K562 (cell line): ENCODE measurements around the gene ZNF574. TPM values are rescaled to one million over a fixed set of nuclear protein-coding genes. Genes with fewer than 3 reads are reported as not detected.
"Not testable (repeated sequence)": the region's sequence is repeated elsewhere in the genome, so short reads cannot be mapped to it uniquely, and the experiment has no call there.

ENCODE experiments used
- ATAC-seq: fragments of 200-7000 bp; cut with Tn5 transposase; 3 replicates; pipeline ENCODE4 v1.9.1; 2020; ENCODE audit warnings: moderate library complexity
- BruUV-seq: library from RNA; stranded (reverse); fragments of 400-500 nt; replicated peaks from 2 replicates; lab custom pipeline; 2021; lab: Mats Ljungman, UMichigan
- CTCF ChIA-PET: fragments of 300-600 bp; formaldehyde crosslinking; extraction: SDS; loops from one replicate; lab custom pipeline; 2021; ENCODE audit warnings: low intra/inter-chr PET ratio; lab: Yijun Ruan, JAX
- POLR2A ChIA-PET: fragments of 300-600, 350-650 bp; sonication (Branson Sonifier 250); formaldehyde crosslinking; extraction: SDS; loops from one replicate; lab custom pipeline; 2021; ENCODE audit warnings: antibody characterized with exemption, inconsistent platforms; lab: Yijun Ruan, JAX
- DNase-seq, 4 experiments: peaks; one replicate each; pipeline versions ENCODE4 v3.0.0 to v3.0.0-alpha.2; 2011 to 2018; ENCODE audit warnings: low spot score in 3 of 4, mixed read lengths in 3 of 4; ENCODE audit errors: extremely low read depth in 1 of 4
- FAIRE-seq: peaks from 2 replicates; lab custom pipeline; 2011; peaks lifted over from hg19 to GRCh38; lab: Jason Lieb, UNC
- H2AFZ ChIP-seq: 2 replicates; pipeline ENCODE4 v1.6.0; 2011; ENCODE audit warnings: low read depth, low read length, control low read depth, inconsistent platforms
- H3K27ac ChIP-seq: fragments of 200-600 bp; 3 replicates; pipeline ENCODE4 v1.8.0; 2011; ENCODE audit warnings: low read depth, mild to moderate bottlenecking, control low read depth, inconsistent platforms, low read length, moderate library complexity, mixed read lengths; ENCODE audit errors: extremely low read depth
- H3K27me3 ChIP-seq, 2 experiments: fragments of 300-600 bp in 1 of 2; 2 replicates in 1 of 2; 3 replicates in 1 of 2; pipeline versions ENCODE4 v1.6.0 to v1.8.0; 2011; ENCODE audit warnings: inconsistent platforms in 2 of 2, low read length in 2 of 2, mild to moderate bottlenecking in 1 of 2, mixed read lengths in 1 of 2, moderate library complexity in 1 of 2; ENCODE audit not compliant: control insufficient read depth in 2 of 2, insufficient read depth in 2 of 2
- H3K36me3 ChIP-seq: fragments of 300-600 bp; 3 replicates; pipeline ENCODE4 v1.8.0; 2011; ENCODE audit warnings: mild to moderate bottlenecking, low read length, inconsistent platforms; ENCODE audit not compliant: control insufficient read depth, insufficient read depth
- H3K4me1 ChIP-seq, 2 experiments: fragments of 200-600 bp in 1 of 2; replicated peaks in 1 of 2; 2 replicates in 1 of 2; 3 replicates in 1 of 2; pipeline versions ENCODE4 v1.5.1 to v1.8.0; 2011; ENCODE audit warnings: inconsistent platforms in 2 of 2, low read length in 2 of 2, mild to moderate bottlenecking in 1 of 2, mixed read lengths in 1 of 2, moderate library complexity in 1 of 2; ENCODE audit not compliant: control insufficient read depth in 2 of 2, insufficient read depth in 2 of 2
- H3K4me2 ChIP-seq: 2 replicates; pipeline ENCODE4 v1.6.1; 2011; ENCODE audit warnings: low read length, control low read depth, inconsistent platforms, mixed read lengths; ENCODE audit not compliant: insufficient read depth
- H3K4me3 ChIP-seq: fragments of 200-600 bp; sonication (generic), shearing (Covaris generic); 2 replicates; pipeline ENCODE4 v1.5.1; 2016; ENCODE audit warnings: control low read depth, inconsistent platforms
- H3K79me2 ChIP-seq: fragments of 200-600 bp; 3 replicates; pipeline ENCODE4 v1.8.0; 2011; ENCODE audit warnings: low read length, inconsistent platforms; ENCODE audit not compliant: control insufficient read depth, insufficient read depth
- H3K9ac ChIP-seq, 2 experiments: 2 replicates each; pipeline versions ENCODE4 v1.6.0 to v1.6.1; 2011; ENCODE audit warnings: low read depth in 2 of 2, low read length in 2 of 2, control low read depth in 1 of 2, inconsistent platforms in 1 of 2, mild to moderate bottlenecking in 1 of 2, mixed read lengths in 1 of 2; ENCODE audit not compliant: insufficient read depth in 1 of 2
- H3K9me1 ChIP-seq: one replicate; pipeline ENCODE4 v1.6.0; 2011; ENCODE audit warnings: inconsistent platforms, mild to moderate bottlenecking, low read length, moderate library complexity; ENCODE audit not compliant: control insufficient read depth, insufficient read depth
- H3K9me3 ChIP-seq: replicated peaks from 2 replicates; pipeline ENCODE4 v1.5.1; 2011; ENCODE audit warnings: low read depth, low read length, inconsistent platforms; ENCODE audit not compliant: control insufficient read depth, insufficient read depth
- H4K20me1 ChIP-seq: replicated peaks from 2 replicates; pipeline ENCODE4 v1.6.1; 2011; ENCODE audit warnings: low read length, inconsistent platforms, mixed read lengths; ENCODE audit not compliant: control insufficient read depth, insufficient read depth
- ATF7 ChIP-seq: fragments of 450-650 bp; IDR thresholded peaks from 2 replicates; pipeline ENCODE4 v1.7.1; 2014; ENCODE audit warnings: mild to moderate bottlenecking, moderate library complexity
- CBX8 ChIP-seq: fragments of 200-600 bp; sonication (generic); IDR thresholded peaks from 2 replicates; pipeline ENCODE4 v1.6.1; 2012; ENCODE audit warnings: borderline replicate concordance, mixed run types, low read depth, mild to moderate bottlenecking, moderate library complexity, mixed read lengths, low read length, control low read depth, inconsistent platforms; ENCODE audit not compliant: poor library complexity, severe bottlenecking; ENCODE audit errors: extremely low read depth
- CC2D1A ChIP-seq: fragments of 450-650 bp; IDR thresholded peaks from 2 replicates; pipeline ENCODE4 v1.6.1; 2017; ENCODE audit warnings: mild to moderate bottlenecking
- ESRRA ChIP-seq: fragments of 450-650 bp; IDR thresholded peaks from 2 replicates; pipeline ENCODE4 v1.6.1; 2014; ENCODE audit warnings: low read depth, mild to moderate bottlenecking, moderate library complexity, borderline replicate concordance
- ETV5 ChIP-seq: sonication (generic); formaldehyde crosslinking; IDR thresholded peaks from 2 replicates; pipeline ENCODE4 v1.4.0; 2020; ENCODE audit warnings: low read depth, mild to moderate bottlenecking, missing genetic modification reagents
- HNRNPL ChIP-seq: fragments of 200-400 bp; formaldehyde crosslinking; IDR thresholded peaks from 2 replicates; pipeline ENCODE4 v1.6.1; 2017; ENCODE audit warnings: low read depth, mild to moderate bottlenecking, low read length
- L3MBTL2 ChIP-seq: fragments of 450-650 bp; IDR thresholded peaks from 2 replicates; pipeline ENCODE4 v1.6.1; 2016; ENCODE audit warnings: mild to moderate bottlenecking, moderate library complexity
- PHF21A ChIP-seq: fragments of 450-650 bp; IDR thresholded peaks from 2 replicates; pipeline ENCODE4 v1.6.1; 2017; ENCODE audit warnings: low read depth, borderline replicate concordance
- PRPF4 ChIP-seq: fragments of 200-400 bp; formaldehyde crosslinking; IDR thresholded peaks from one replicate; pipeline ENCODE4 v1.6.1; 2017; ENCODE audit warnings: low read length, low read depth, mild to moderate bottlenecking; ENCODE audit not compliant: insufficient read depth, poor library complexity, severe bottlenecking
- SMAD3 ChIP-seq: fragments of 450-650 bp; formaldehyde crosslinking; conservative IDR thresholded peaks from 2 replicates; pipeline ENCODE4 v1.4.0; 2020; ENCODE audit warnings: mild to moderate bottlenecking
- TBP ChIP-seq: optimal IDR thresholded peaks from 2 replicates; pipeline ENCODE3; 2011; ENCODE audit warnings: low read depth, low read length, improper control_type of control experiment
- WHSC1 ChIP-seq: IDR thresholded peaks from one replicate; pipeline ENCODE4 v1.6.1; 2012; ENCODE audit warnings: low read length, control low read depth, inconsistent platforms
- ZNF212 ChIP-seq: fragments of 450-650 bp; formaldehyde crosslinking; IDR thresholded peaks from 2 replicates; pipeline ENCODE4 v1.4.0; 2020; ENCODE audit warnings: mild to moderate bottlenecking
- WGBS: fragments of 100-300 bp; shearing (Covaris generic); methylation state at CpG from one replicate; pipeline ENCODE4 v1.1.6; 2016; ENCODE audit warnings: low coverage, mixed read lengths; ENCODE audit not compliant: insufficient coverage; ENCODE audit errors: missing lambda C conversion rate; 5-methylcytosine and 5-hydroxymethylcytosine counted together
- in situ Hi-C: fragments of 300-500 bp; cut with MboI; formaldehyde crosslinking; loops from 4 replicates; pipeline ENCODE4 v1.15.0; 2018; ENCODE audit warnings: inconsistent platforms, mixed read lengths
- intact Hi-C: fragments of 100-400 bp; cut with micrococcal nuclease; formaldehyde crosslinking; loops from 2 replicates; pipeline ENCODE4 v1.14.2; 2022
- polyA plus RNA-seq, 8 experiments: library from polyadenylated mRNA; depleted of rRNA in 4 of 8; stranded (reverse) in 5 of 8; unstranded in 3 of 8; fragments of >200 nt; fragmentation: Nextera tagmentation in 2 of 8; fragmentation: Illumina TruSeq in 1 of 8; extraction: Ambion mirVana in 2 of 8; extraction: Trizol in 1 of 8; gene quantifications; 2 replicates each; pipeline versions ENCODE4 v1.2.1 to v1.2.3, GENCODE V29; 2011 to 2014; ENCODE audit warnings: inconsistent platforms in 1 of 8, missing spikeins in 1 of 8
- total RNA-seq, 7 experiments: library from RNA; depleted of rRNA in 6 of 7; stranded (reverse); fragments of >200 nt in 6 of 7; fragmentation: Illumina TruSeq in 2 of 7; extraction: Trizol in 2 of 7; gene quantifications; 2 replicates each; pipeline versions ENCODE4 v1.2.1 to v1.2.3, GENCODE V29; 2011 to 2021; ENCODE audit warnings: low replicate concordance in 1 of 7
- TF ChIP-seq, protein P1 (sequence below): fragments of 250-450 bp; sonication (Bioruptor Pico); IDR thresholded peaks from 2 replicates; pipeline ENCODE4 v1.8.0; 2021; ENCODE audit warnings: borderline replicate concordance, mild to moderate bottlenecking, moderate library complexity; ENCODE audit not compliant: poor library complexity, severe bottlenecking

Gene ZNF574
- total and polyA plus RNA-seq, 9 of the 15 experiments (the other 6 are each of a cell fraction or from before 2014, with no cell fraction given) = 0.24 to 20.7 (median 8.4) TPM

DNA sequence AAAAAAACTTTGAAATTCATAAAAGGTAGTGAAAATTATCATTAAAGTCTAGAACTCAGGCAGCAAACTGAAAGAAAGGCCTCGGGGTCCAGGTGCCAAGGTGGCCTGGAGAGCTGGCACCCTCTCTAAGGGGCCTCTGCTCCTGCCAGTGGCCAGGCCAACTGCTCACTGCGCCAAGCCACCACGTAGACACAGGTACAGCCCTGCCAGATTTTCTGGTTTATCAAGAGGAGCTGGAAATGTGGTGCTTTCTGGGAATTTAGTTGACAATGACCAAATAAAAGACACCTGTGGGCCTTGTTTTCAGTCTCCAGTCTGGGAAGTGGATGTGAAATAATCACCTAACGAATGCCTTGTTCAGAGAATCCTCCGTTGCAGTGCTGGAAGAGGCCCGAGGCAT is 22.8 kb downstream of the ZNF574 start (continued):
- TF ChIP-seq, protein P1, sequence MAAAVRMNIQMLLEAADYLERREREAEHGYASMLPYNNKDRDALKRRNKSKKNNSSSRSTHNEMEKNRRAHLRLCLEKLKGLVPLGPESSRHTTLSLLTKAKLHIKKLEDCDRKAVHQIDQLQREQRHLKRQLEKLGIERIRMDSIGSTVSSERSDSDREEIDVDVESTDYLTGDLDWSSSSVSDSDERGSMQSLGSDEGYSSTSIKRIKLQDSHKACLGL (CRISPR knock-in tag) = no peak
- TF ChIP-seq PRPF4 = no peak
- no peak for TF ChIP-seq CC2D1A

DNA sequence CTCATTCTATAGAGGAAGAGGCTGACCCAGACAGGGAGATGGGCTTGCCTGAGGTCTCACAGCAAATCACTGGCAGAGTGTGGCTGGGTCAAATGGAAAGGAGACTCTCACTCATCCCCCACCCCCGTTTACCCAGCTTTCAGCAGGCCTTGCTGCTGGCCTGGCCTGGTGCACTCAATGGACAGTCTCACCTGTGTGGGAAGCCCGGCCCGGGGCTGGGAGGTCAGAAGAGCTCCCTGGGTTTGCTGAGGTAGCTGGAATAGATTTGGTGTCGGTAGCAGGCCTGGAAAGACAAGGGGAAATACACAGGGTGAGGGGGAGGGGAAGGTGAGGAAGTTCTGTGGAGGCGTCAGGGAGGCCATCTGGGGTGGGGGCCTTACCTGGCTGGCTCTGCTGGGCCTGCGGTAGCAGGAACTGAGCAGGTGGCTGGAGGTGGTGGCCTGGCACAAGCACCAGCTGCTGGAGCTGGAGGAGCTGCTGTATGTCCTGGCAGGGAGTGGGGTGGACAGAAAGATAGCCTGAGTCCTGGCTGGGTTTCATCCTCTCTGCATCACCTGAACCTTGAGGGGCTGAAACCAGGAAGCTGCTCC is 23.5 kb downstream of the ZNF574 start:
- ChIA-PET POLR2A (interaction anchor here (0.6 to 1.3 kb wide), 5 partner anchors 14 to 251 kb away, joined by 3 to 4 read pairs (median 3); no protein-coding TSS in a partner anchor), CTCF (no interaction called here)
- ATAC-seq (no peak), FAIRE-seq (no peak), DNase-seq (no peak)
- no peak overlapping the region for H3K9ac ChIP-seq
- peaks cover 13 to 19% of the 10 kb centered on the region in 2 experiments for H3K27me3 ChIP-seq
- no peak overlapping the region for H2AFZ ChIP-seq
- H3K9me3 ChIP-seq = no peaks in the 10 kb centered on the region
- 10% methylated on average over 6 of the region's 6 CpGs for WGBS
- H3K4me2 ChIP-seq = no peak overlapping the region
- in situ Hi-C loops = no loop called here
- TF ChIP-seq HNRNPL (no peak), CBX8 (no peak), SMAD3 (CRISPR knock-in tag) (no peak), ETV5 (CRISPR knock-in tag) (no peak), L3MBTL2 (no peak), PHF21A (no peak), ATF7 (no peak), TBP (no peak), WHSC1 (no peak), ZNF212 (no peak), ESRRA (no peak)
- no peak overlapping the region for H3K4me3 ChIP-seq
- intact Hi-C loops = no loop called here
- H3K36me3 ChIP-seq = no peaks in the 10 kb centered on the region
- H4K20me1 ChIP-seq = no peaks in the 10 kb centered on the region
- H3K27ac ChIP-seq = no peak overlapping the region
- no peaks in the 10 kb centered on the region for H3K79me2 ChIP-seq
- H3K4me1 ChIP-seq = peaks cover 0 to 13% of the 10 kb centered on the region in 2 experiments; a peak in 2 of 5 replicates
- BruUV-seq = no TSS peak
- H3K9me1 ChIP-seq = no peaks in the 10 kb centered on the region

DNA sequence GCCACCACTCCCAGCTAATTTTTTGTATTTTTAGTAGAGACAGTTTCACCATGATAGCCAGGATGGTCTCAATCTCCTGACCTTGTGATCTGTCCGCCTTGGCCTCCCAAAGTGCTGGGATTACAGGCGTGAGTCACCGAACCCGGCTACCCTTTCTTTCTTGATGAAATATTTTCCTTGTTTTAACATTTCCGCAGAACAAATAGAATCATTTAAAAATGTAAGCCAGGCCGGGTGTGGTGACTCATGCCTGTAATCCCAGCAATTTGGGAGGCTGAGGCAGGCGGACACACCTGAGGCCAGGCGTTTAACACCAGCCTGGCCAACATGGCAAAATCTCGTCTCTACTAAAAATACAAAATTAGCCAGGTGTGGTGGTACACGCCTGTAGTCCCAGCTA is 24.3 kb downstream of the ZNF574 start:
- H3K9me3 ChIP-seq, H2AFZ ChIP-seq, H3K4me3 ChIP-seq, BruUV-seq, H3K4me2 ChIP-seq, H3K4me1 ChIP-seq, POLR2A ChIA-PET, H3K9me1 ChIP-seq, intact Hi-C loops, FAIRE-seq, H4K20me1 ChIP-seq, H3K36me3 ChIP-seq, H3K27ac ChIP-seq, CTCF ChIA-PET, H3K9ac ChIP-seq, H3K79me2 ChIP-seq, DNase-seq, ATAC-seq: not testable (repeated sequence)
- in situ Hi-C loops = loop anchor here (25.0 kb wide), 1 partner anchor 437 kb away; the partner anchor contains the start of gene CEACAM1
- H3K27me3 ChIP-seq = peaks cover 13 to 16% of the 10 kb centered on the region in 2 experiments
- WGBS = 14% methylated on average over 10 of the region's 10 CpGs
